ENCODE measurements around the gene ARHGEF28.

ARHGEF28 gene

DNA sequence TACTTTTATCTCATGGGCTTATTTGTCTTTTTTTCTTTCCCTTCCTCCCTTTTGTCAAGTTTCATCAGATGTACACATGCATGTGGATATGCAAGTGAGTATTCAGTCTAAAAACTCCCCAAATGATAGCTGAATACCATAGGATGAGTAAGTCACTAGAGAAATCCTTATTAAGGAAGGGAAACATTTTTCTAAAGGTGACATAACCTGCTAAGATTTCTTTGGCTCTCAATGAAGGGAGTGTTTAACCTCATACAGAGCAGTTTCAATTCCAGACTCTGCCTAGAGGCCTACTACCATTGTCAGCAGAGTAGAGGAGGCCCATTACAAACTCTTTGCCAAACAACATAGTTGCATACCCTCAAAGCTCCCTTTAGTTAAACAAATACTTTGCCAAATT, 192.4 kb downstream of the ARHGEF28 start:
- DNase-seq: no peak
- H3K79me2 ChIP-seq (ENCODE audit: control insufficient read depth, insufficient read depth, low read length): no peaks in the 10 kb centered on the region
- H2BK5ac ChIP-seq (ENCODE audit: low read length): no peak overlapping the region
- H3K4me1 ChIP-seq (ENCODE audit: control insufficient read depth, low read depth, low read length): no peaks in the 10 kb centered on the region
- no peak overlapping the region for H3K56ac ChIP-seq (ENCODE audit: low read length)
- H3K27ac ChIP-seq (ENCODE audit: low read depth, low read length): no peak overlapping the region
- no peak overlapping the region for H4K8ac ChIP-seq (ENCODE audit: low read depth, low read length)
- H4K5ac ChIP-seq (ENCODE audit: low read length): no peak overlapping the region
- H3K79me1 ChIP-seq (ENCODE audit: low read length): no peaks in the 10 kb centered on the region
- no peak overlapping the region for H3K18ac ChIP-seq (ENCODE audit: low read length)
- no peak overlapping the region for H2AK5ac ChIP-seq (ENCODE audit: low read length)
- no peak overlapping the region for H3K23ac ChIP-seq (ENCODE audit: low read length)
- no peaks in the 10 kb centered on the region for H3K27me3 ChIP-seq (ENCODE audit: insufficient read depth, low read length, poor library complexity)
- H2BK15ac ChIP-seq (replicated peaks; ENCODE audit: low read depth): no peak overlapping the region
- H3K9ac ChIP-seq (ENCODE audit: low read length): no peak overlapping the region
- H3K4ac ChIP-seq (ENCODE audit: low read depth, low read length): no peak overlapping the region
- no peak overlapping the region for H3K4me3 ChIP-seq (ENCODE audit: low read length)
- H3K4me2 ChIP-seq (ENCODE audit: low read length): no peak overlapping the region
- no peak overlapping the region for H2BK120ac ChIP-seq (ENCODE audit: low read depth, low read length)
- H3K36me3 ChIP-seq (ENCODE audit: control insufficient read depth, insufficient read depth, low read length): no peaks in the 10 kb centered on the region

DNA sequence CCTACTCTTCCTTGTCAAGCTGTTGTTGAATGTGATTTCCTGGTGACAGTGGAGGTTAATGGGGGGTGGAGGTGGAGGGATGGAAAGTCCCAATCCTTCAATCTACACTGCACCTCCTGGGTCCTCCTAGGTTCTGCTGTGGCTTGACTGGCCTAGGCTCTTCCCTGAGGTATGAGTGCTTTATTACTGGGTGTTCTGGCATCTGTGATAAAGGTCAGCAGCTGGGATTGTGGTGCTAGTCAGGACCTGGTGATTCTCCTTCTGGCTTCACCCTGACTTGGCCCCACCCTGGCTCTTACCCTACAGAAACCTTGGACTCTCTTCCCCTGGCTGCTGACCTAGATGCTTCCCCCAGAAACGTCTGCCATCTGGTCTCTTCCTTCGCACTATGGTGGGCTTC, 194.3 kb downstream of the ARHGEF28 start:
- Histone ChIP-seq H2BK120ac (ENCODE audit: low read depth, low read length) (no peak overlapping the region), H4K8ac (ENCODE audit: low read depth, low read length) (no peak overlapping the region), H3K18ac (ENCODE audit: low read length) (no peak overlapping the region), H2AK5ac (ENCODE audit: low read length) (no peak overlapping the region), H3K4me2 (ENCODE audit: low read length) (no peak overlapping the region), H3K79me1 (ENCODE audit: low read length) (no peaks in the 10 kb centered on the region), H3K4me3 (ENCODE audit: low read length) (no peak overlapping the region), H4K5ac (ENCODE audit: low read length) (no peak overlapping the region), H3K36me3 (ENCODE audit: control insufficient read depth, insufficient read depth, low read length) (no peaks in the 10 kb centered on the region), H3K4ac (ENCODE audit: low read depth, low read length) (no peak overlapping the region), H3K27me3 (ENCODE audit: insufficient read depth, low read length, poor library complexity) (no peaks in the 10 kb centered on the region), H3K56ac (ENCODE audit: low read length) (no peak overlapping the region), H3K79me2 (ENCODE audit: control insufficient read depth, insufficient read depth, low read length) (no peaks in the 10 kb centered on the region), H3K9ac (ENCODE audit: low read length) (no peak overlapping the region), H2BK5ac (ENCODE audit: low read length) (no peak overlapping the region), H3K23ac (ENCODE audit: low read length) (no peak overlapping the region), H3K27ac (ENCODE audit: low read depth, low read length) (no peak overlapping the region), H3K4me1 (ENCODE audit: control insufficient read depth, low read depth, low read length) (no peaks in the 10 kb centered on the region), H2BK15ac (replicated peaks; ENCODE audit: low read depth) (no peak overlapping the region)
- WGBS (ENCODE audit: extremely low coverage, insufficient coverage, low lambda C conversion rate): no CpG with 5 or more reads among the region's 2 CpGs
- no peak for DNase-seq

DNA sequence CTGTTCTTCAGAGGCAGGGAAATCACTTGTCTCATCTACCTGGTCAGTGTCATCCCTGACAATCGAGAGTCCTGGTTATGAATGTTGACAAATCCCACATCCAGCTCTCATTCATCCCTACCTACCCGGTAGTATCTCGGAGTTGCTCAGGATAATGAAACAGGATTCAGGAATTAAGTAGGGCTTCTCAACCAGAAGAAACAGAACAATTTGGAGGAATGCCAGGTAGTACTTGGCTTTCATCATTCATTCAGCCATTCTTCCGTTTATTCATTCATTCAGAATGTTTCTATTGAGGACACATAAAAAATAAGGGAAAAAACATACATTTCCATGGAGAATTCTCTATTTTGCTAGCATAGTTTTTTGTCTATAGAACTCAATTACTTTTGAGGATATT, 195.0 kb downstream of the ARHGEF28 start:
- H3K56ac ChIP-seq (ENCODE audit: low read length): no peak overlapping the region
- H3K18ac ChIP-seq (ENCODE audit: low read length): no peak overlapping the region
- no peak overlapping the region for H2AK5ac ChIP-seq (ENCODE audit: low read length)
- H3K4me1 ChIP-seq (ENCODE audit: control insufficient read depth, low read depth, low read length): no peaks in the 10 kb centered on the region
- no peak overlapping the region for H2BK15ac ChIP-seq (replicated peaks; ENCODE audit: low read depth)
- H3K79me2 ChIP-seq (ENCODE audit: control insufficient read depth, insufficient read depth, low read length): no peaks in the 10 kb centered on the region
- no peak overlapping the region for H3K9ac ChIP-seq (ENCODE audit: low read length)
- no peak overlapping the region for H2BK120ac ChIP-seq (ENCODE audit: low read depth, low read length)
- H3K4me2 ChIP-seq (ENCODE audit: low read length): no peak overlapping the region
- DNase-seq: no peak
- H3K36me3 ChIP-seq (ENCODE audit: control insufficient read depth, insufficient read depth, low read length): no peaks in the 10 kb centered on the region
- H3K79me1 ChIP-seq (ENCODE audit: low read length): no peaks in the 10 kb centered on the region
- no peak overlapping the region for H2BK5ac ChIP-seq (ENCODE audit: low read length)
- WGBS (ENCODE audit: extremely low coverage, insufficient coverage, low lambda C conversion rate): no CpG with 5 or more reads among the region's 4 CpGs
- no peak overlapping the region for H3K27ac ChIP-seq (ENCODE audit: low read depth, low read length)
- H3K23ac ChIP-seq (ENCODE audit: low read length): no peak overlapping the region
- no peak overlapping the region for H4K8ac ChIP-seq (ENCODE audit: low read depth, low read length)
- H4K5ac ChIP-seq (ENCODE audit: low read length): no peak overlapping the region
- H3K27me3 ChIP-seq (ENCODE audit: insufficient read depth, low read length, poor library complexity): no peaks in the 10 kb centered on the region
- no peak overlapping the region for H3K4ac ChIP-seq (ENCODE audit: low read depth, low read length)
- no peak overlapping the region for H3K4me3 ChIP-seq (ENCODE audit: low read length)

DNA sequence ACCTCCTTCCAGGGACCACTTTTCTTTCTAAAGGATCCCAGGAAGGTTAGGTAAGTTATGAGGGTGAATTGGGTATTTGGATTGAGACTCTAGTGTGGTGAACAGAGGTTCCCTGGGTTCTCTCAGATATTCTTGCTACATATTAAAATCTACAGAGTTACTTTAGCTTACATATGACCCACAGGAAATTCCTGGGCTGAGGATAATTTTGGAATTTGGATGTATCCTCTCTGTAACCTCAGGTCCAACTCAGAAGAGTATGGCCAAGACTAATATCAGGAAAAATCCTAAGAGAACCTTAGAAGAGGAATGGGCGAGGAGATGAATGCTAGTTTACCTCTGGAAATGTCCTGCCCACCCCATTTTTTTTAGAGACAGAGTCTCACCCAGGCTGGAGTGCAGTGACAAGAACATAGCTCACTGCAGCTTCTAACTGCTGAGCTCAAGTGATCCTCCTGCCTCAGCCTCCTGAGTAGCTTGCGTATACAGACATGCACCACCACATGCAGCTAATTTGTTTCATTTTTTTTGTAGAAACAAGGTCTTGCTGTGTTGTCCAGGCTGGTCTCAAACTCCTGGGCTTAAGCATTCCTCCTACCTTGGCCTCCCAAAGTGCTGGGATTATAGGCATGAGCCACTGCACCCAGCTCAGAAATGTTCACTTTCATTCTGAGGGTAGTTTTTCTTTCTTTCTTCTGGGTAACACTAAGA, 196.4 kb downstream of the ARHGEF28 start:
- Histone ChIP-seq H3K79me1 (ENCODE audit: low read length) (no peaks in the 10 kb centered on the region), H3K9ac (ENCODE audit: low read length) (no peak overlapping the region), H3K27me3 (ENCODE audit: insufficient read depth, low read length, poor library complexity) (no peaks in the 10 kb centered on the region), H3K79me2 (ENCODE audit: control insufficient read depth, insufficient read depth, low read length) (no peaks in the 10 kb centered on the region), H4K8ac (ENCODE audit: low read depth, low read length) (no peak overlapping the region), H3K4ac (ENCODE audit: low read depth, low read length) (no peak overlapping the region), H3K56ac (ENCODE audit: low read length) (no peak overlapping the region), H2AK5ac (ENCODE audit: low read length) (no peak overlapping the region), H4K5ac (ENCODE audit: low read length) (no peak overlapping the region), H2BK5ac (ENCODE audit: low read length) (no peak overlapping the region), H3K27ac (ENCODE audit: low read depth, low read length) (no peak overlapping the region), H3K4me3 (ENCODE audit: low read length) (no peak overlapping the region), H3K36me3 (ENCODE audit: control insufficient read depth, insufficient read depth, low read length) (no peaks in the 10 kb centered on the region), H3K18ac (ENCODE audit: low read length) (no peak overlapping the region), H3K4me2 (ENCODE audit: low read length) (no peak overlapping the region), H3K23ac (ENCODE audit: low read length) (no peak overlapping the region), H2BK120ac (ENCODE audit: low read depth, low read length) (no peak overlapping the region), H2BK15ac (replicated peaks; ENCODE audit: low read depth) (no peak overlapping the region), H3K4me1 (ENCODE audit: control insufficient read depth, low read depth, low read length) (peaks cover 3% of the 10 kb centered on the region)
- no peak for DNase-seq
- no CpG with 5 or more reads among the region's 2 CpGs for WGBS (ENCODE audit: extremely low coverage, insufficient coverage, low lambda C conversion rate)

DNA sequence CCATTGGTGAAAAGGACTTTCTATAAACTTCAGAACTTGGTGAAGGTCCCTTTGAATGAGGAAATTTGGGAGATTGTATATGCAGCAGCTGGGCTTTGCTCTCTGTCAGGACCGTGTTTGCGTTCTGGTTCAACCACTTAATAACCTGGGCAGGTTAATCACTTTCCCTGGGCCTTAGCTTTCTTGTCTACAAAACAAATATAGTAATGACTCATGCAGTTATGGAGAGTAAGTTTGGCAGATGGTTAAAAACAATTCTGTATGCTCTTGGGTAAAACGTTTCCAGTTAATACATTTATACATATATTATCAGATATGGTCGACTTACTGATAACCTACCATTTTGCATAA, 197.0 kb downstream of the ARHGEF28 start:
- H3K27me3 ChIP-seq (ENCODE audit: insufficient read depth, low read length, poor library complexity): no peaks in the 10 kb centered on the region
- no peak overlapping the region for H3K9ac ChIP-seq (ENCODE audit: low read length)
- no peak overlapping the region for H3K27ac ChIP-seq (ENCODE audit: low read depth, low read length)
- no CpG with 5 or more reads among the region's 4 CpGs for WGBS (ENCODE audit: extremely low coverage, insufficient coverage, low lambda C conversion rate)
- no peak overlapping the region for H2BK15ac ChIP-seq (replicated peaks; ENCODE audit: low read depth)
- H3K4ac ChIP-seq (ENCODE audit: low read depth, low read length): no peak overlapping the region
- no peak overlapping the region for H4K8ac ChIP-seq (ENCODE audit: low read depth, low read length)
- H4K5ac ChIP-seq (ENCODE audit: low read length): no peak overlapping the region
- no peak overlapping the region for H3K4me2 ChIP-seq (ENCODE audit: low read length)
- H3K4me1 ChIP-seq (ENCODE audit: control insufficient read depth, low read depth, low read length): peaks cover 3% of the 10 kb centered on the region
- no peak overlapping the region for H3K23ac ChIP-seq (ENCODE audit: low read length)
- no peaks in the 10 kb centered on the region for H3K79me2 ChIP-seq (ENCODE audit: control insufficient read depth, insufficient read depth, low read length)
- H2AK5ac ChIP-seq (ENCODE audit: low read length): no peak overlapping the region
- no peak overlapping the region for H2BK5ac ChIP-seq (ENCODE audit: low read length)
- DNase-seq: no peak
- H3K36me3 ChIP-seq (ENCODE audit: control insufficient read depth, insufficient read depth, low read length): no peaks in the 10 kb centered on the region
- H3K79me1 ChIP-seq (ENCODE audit: low read length): no peaks in the 10 kb centered on the region
- no peak overlapping the region for H3K56ac ChIP-seq (ENCODE audit: low read length)
- H3K18ac ChIP-seq (ENCODE audit: low read length): no peak overlapping the region
- H2BK120ac ChIP-seq (ENCODE audit: low read depth, low read length): no peak overlapping the region
- no peak overlapping the region for H3K4me3 ChIP-seq (ENCODE audit: low read length)

DNA sequence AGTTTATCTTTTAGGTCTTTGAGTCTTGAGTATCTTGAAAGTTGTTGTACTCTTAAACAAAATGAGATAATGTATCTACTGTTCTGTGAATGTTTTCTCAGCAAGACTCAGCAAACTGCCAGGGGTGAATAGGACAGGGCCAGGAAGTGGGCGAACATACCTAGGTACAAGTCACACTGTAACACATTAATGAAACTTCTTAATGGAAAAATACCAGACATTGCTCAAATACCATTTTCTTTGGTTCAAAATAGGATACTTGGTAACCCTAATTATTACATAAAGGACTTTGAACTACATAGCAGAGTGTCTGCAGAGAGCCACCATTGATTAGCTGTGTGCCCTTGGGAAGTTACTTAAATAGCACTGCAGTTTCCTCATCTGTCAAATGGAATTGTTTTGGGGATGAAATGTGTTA, 197.5 kb downstream of the ARHGEF28 start:
- H2BK120ac ChIP-seq (ENCODE audit: low read depth, low read length): no peak overlapping the region
- DNase-seq: peak; percentile 3
- no peaks in the 10 kb centered on the region for H3K79me1 ChIP-seq (ENCODE audit: low read length)
- no peak overlapping the region for H3K4me2 ChIP-seq (ENCODE audit: low read length)
- H3K56ac ChIP-seq (ENCODE audit: low read length): no peak overlapping the region
- no peak overlapping the region for H4K5ac ChIP-seq (ENCODE audit: low read length)
- H2AK5ac ChIP-seq (ENCODE audit: low read length): no peak overlapping the region
- H3K4ac ChIP-seq (ENCODE audit: low read depth, low read length): no peak overlapping the region
- H4K8ac ChIP-seq (ENCODE audit: low read depth, low read length): no peak overlapping the region
- H3K9ac ChIP-seq (ENCODE audit: low read length): no peak overlapping the region
- no peak overlapping the region for H3K18ac ChIP-seq (ENCODE audit: low read length)
- no peaks in the 10 kb centered on the region for H3K27me3 ChIP-seq (ENCODE audit: insufficient read depth, low read length, poor library complexity)
- H3K4me3 ChIP-seq (ENCODE audit: low read length): no peak overlapping the region
- no peak overlapping the region for H2BK15ac ChIP-seq (replicated peaks; ENCODE audit: low read depth)
- peaks cover 3% of the 10 kb centered on the region for H3K4me1 ChIP-seq (ENCODE audit: control insufficient read depth, low read depth, low read length)
- no peak overlapping the region for H3K23ac ChIP-seq (ENCODE audit: low read length)
- no peaks in the 10 kb centered on the region for H3K36me3 ChIP-seq (ENCODE audit: control insufficient read depth, insufficient read depth, low read length)
- WGBS (ENCODE audit: extremely low coverage, insufficient coverage, low lambda C conversion rate): no CpG with 5 or more reads among the region's 1 CpG
- H3K27ac ChIP-seq (ENCODE audit: low read depth, low read length): no peak overlapping the region
- no peak overlapping the region for H2BK5ac ChIP-seq (ENCODE audit: low read length)
- no peaks in the 10 kb centered on the region for H3K79me2 ChIP-seq (ENCODE audit: control insufficient read depth, insufficient read depth, low read length)
